Chondrocyte (in vitro differentiated cells): ENCODE measurements around the gene CKM. TPM values are rescaled to one million over a fixed set of nuclear protein-coding genes. Genes with fewer than 3 reads are reported as not detected.

Experiments
- DNase-seq: peaks from one replicate; pipeline ENCODE4 v3.0.0; 2021; ENCODE audit warnings: mixed read lengths, low spot score
- H3K27ac Mint-ChIP-seq: one replicate; pipeline ENCODE4 v1.8.0; 2021; ENCODE audit warnings: mild to moderate bottlenecking, moderate library complexity, mixed read lengths; ENCODE audit not compliant: unreplicated experiment
- H3K27me3 Mint-ChIP-seq: 2 replicates; pipeline ENCODE4 v1.8.0; 2021; ENCODE audit warnings: low read depth, mixed read lengths
- H3K36me3 Mint-ChIP-seq: 2 replicates; pipeline ENCODE4 v1.8.0; 2021; ENCODE audit warnings: low read depth, mixed read lengths
- H3K4me1 Mint-ChIP-seq: 2 replicates; pipeline ENCODE4 v1.8.0; 2021; ENCODE audit warnings: low read depth, mild to moderate bottlenecking, mixed read lengths
- H3K4me3 Mint-ChIP-seq: one replicate; pipeline ENCODE4 v1.8.0; 2021; ENCODE audit warnings: mild to moderate bottlenecking, moderate library complexity, mixed read lengths; ENCODE audit not compliant: unreplicated experiment
- H3K9me3 Mint-ChIP-seq: 2 replicates; pipeline ENCODE4 v1.8.0; 2021; ENCODE audit warnings: low read depth, mixed read lengths
- total RNA-seq: library from RNA; stranded (reverse); gene quantifications from 3 replicates; pipeline ENCODE4 v1.2.1, GENCODE V29; 2021
- TF ChIP-seq, protein P1 (sequence below): fragments of 200-600 bp; sonication (generic); IDR thresholded peaks from 2 replicates; pipeline ENCODE4 v1.5.0; 2021; ENCODE audit warnings: antibody characterized with exemption, mild to moderate bottlenecking, moderate library complexity

The CKM gene
- total RNA-seq, 1 donor from 2014 or later = not detected

DNA sequence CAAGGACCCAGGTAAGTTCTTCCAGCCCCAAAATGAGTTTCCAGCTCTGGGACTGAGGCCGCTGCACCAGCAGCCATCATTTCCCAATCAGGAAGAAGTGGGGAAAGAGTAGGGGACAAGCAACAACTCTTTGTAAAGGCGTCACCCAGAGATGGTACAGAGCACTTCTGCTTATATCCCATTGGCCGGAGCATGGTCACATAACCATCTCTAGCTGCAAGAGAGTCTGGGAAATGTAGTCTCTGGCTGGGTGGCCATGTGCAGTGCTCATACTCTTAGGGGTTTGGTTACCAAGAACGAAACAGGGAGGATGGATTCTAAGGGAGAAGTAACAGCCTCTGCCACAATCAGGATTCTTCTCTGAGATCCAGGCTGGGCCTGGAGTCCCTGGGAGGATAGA, 26.3 kb downstream of the CKM start:
- no peak overlapping the region for H3K4me3 Mint-ChIP-seq
- H3K36me3 Mint-ChIP-seq = peaks cover 46% of the 10 kb centered on the region
- TF ChIP-seq, protein P1, sequence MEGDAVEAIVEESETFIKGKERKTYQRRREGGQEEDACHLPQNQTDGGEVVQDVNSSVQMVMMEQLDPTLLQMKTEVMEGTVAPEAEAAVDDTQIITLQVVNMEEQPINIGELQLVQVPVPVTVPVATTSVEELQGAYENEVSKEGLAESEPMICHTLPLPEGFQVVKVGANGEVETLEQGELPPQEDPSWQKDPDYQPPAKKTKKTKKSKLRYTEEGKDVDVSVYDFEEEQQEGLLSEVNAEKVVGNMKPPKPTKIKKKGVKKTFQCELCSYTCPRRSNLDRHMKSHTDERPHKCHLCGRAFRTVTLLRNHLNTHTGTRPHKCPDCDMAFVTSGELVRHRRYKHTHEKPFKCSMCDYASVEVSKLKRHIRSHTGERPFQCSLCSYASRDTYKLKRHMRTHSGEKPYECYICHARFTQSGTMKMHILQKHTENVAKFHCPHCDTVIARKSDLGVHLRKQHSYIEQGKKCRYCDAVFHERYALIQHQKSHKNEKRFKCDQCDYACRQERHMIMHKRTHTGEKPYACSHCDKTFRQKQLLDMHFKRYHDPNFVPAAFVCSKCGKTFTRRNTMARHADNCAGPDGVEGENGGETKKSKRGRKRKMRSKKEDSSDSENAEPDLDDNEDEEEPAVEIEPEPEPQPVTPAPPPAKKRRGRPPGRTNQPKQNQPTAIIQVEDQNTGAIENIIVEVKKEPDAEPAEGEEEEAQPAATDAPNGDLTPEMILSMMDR = no peak
- no peak overlapping the region for H3K27ac Mint-ChIP-seq
- H3K9me3 Mint-ChIP-seq = peaks cover 4% of the 10 kb centered on the region
- no peak for DNase-seq
- no peaks in the 10 kb centered on the region for H3K4me1 Mint-ChIP-seq
- no peaks in the 10 kb centered on the region for H3K27me3 Mint-ChIP-seq

GRCh38 chr19:45295873-45296272, 26.8 kb downstream of the CKM start:
- DNase-seq = no peak
- Mint-ChIP-seq H3K27me3 (no peaks in the 10 kb centered on the region), H3K9me3 (peaks cover 4% of the 10 kb centered on the region), H3K4me1 (no peaks in the 10 kb centered on the region), H3K36me3 (peaks cover 47% of the 10 kb centered on the region), H3K27ac (no peak overlapping the region), H3K4me3 (no peak overlapping the region)
- TF ChIP-seq, protein P1 = no peak

DNA sequence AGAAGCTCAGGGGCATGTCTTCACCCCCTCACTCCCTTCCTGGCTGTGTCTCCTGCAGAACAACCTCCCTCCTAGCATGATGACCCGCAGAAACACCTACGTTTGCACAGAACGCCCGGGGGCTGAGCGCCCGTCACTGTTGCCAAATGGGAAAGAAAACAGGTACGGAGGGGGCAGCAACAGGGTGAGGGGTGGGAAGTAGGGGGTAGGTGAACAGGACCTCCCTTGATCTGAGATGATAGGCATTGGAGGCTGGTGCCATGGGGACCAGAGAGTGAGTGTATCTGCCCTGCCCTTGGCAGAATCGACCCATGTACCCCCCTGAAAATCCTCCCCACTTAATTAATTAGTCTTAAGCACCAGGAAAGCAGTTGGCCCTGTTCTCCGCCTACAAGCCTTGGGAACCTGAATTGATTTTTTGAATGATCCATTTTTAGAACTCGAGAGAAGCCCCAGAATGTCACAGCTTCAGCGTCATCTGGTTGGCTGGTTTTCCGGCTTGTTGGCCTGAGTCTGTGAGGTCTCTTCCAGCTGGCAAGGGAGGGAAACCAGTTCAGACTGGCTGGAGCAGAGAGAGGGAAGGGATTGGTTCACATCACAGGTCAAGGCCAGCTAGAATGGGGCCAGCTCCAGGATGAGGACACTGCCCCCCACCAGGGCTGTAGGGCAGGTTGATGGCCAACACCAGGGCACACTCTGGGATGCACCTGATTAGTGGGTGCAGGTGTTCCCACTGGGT, 28.2 kb downstream of the CKM start:
- Mint-ChIP-seq H3K4me3 (no peak overlapping the region), H3K36me3 (peaks cover 45% of the 10 kb centered on the region), H3K27ac (no peak overlapping the region), H3K27me3 (no peaks in the 10 kb centered on the region), H3K4me1 (no peaks in the 10 kb centered on the region), H3K9me3 (peaks cover 4% of the 10 kb centered on the region)
- DNase-seq = no peak
- TF ChIP-seq, protein P1 = no peak

DNA sequence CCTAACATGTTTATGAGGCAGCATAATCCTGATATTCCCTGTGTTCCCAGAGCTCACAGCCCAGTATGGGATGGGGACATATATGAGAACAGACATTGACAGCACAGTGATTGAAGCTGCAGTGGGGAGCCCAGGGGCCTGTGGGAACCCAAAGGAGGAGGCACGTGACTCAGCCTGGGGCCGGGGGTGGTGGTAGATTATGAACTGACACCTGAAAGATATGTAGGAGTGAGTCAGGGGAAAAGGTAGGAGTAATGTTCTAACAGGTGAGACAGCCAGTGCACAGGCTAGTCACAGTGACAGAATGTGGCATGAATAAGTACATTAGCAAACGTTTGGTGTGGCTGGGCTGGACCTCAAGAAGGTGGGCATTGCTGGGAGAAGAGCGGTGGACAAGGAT, 29.0 kb downstream of the CKM start:
- H3K27ac Mint-ChIP-seq = no peak overlapping the region
- H3K27me3 Mint-ChIP-seq = no peaks in the 10 kb centered on the region
- no peaks in the 10 kb centered on the region for H3K4me1 Mint-ChIP-seq
- TF ChIP-seq, protein P1 = no peak
- H3K9me3 Mint-ChIP-seq = peaks cover 4% of the 10 kb centered on the region
- no peak overlapping the region for H3K4me3 Mint-ChIP-seq
- peaks cover 43% of the 10 kb centered on the region for H3K36me3 Mint-ChIP-seq
- DNase-seq = no peak

- Mint-ChIP-seq H3K27me3 (no peaks in the 10 kb centered on the region), H3K4me3 (no peak overlapping the region), H3K4me1 (no peaks in the 10 kb centered on the region), H3K36me3 (peaks cover 36% of the 10 kb centered on the region), H3K27ac (peak overlapping the region; percentile 22), H3K9me3 (peaks cover 4% of the 10 kb centered on the region)
- no peak for DNase-seq
- TF ChIP-seq, protein P1 = no peak
These were observed 30.8 kb downstream of the CKM start for GRCh38 chr19:45291834-45292233.
